ENCODE results near the gene MFAP1.

The MFAP1 gene

DNA sequence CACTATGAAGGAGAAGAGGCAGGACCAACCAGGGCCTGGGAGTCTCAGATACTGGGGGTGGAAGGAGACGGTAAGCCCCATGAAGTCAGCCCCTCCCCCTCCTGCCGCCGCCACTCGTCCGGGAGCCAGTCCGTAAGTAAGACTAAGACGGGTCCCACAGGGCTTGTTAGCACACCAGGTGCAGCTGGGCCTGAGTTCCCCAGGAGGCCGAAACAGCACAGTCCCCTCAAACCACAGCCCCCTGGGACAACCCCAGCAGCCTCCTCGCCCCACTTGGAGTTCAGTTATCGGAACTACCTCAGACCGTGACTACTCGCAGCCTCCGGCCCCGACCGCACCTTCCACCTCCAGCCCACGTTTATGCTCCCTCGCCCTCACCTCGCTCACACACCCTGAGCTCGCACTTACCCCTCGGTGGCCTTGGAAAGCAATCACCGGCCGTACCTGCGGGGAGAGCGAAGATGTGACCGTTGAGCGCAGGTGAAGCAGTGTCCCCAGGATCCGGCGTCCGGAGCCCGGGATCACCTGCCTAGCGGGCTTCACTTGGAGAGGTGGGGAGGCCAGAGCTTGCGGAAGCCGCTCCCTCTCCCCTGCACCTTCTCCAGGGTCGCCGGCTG, 48.3 kb downstream of the MFAP1 start:
- DNase-seq: no peak

DNA sequence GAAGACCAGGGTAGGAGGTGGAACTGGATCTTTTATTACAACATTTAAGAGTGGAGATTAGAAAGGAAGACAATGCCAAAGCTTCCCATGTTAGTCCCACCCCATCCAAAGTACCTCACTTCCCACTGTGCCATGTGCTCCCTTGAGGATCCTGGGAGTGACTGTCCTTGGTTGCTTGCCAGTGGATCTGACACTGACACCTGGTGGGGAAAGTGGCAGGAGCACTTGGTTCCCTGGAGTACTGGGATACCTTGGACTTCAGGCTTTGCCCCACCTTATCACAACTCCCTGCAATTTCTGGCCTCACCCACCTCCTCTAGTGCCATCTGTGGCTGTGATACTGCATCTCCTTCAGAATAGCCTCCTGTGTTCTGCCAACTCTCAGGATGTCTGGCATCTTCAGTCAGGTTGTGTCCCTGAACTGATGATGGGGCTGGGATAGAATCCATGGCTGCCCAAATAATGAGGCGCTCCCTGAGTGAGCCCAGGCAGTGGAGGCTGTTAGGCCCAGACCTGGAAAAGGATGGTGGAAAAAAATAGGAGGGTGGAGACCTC, 49.0 kb downstream of the MFAP1 start:
- peak; percentile 66 for DNase-seq

DNA sequence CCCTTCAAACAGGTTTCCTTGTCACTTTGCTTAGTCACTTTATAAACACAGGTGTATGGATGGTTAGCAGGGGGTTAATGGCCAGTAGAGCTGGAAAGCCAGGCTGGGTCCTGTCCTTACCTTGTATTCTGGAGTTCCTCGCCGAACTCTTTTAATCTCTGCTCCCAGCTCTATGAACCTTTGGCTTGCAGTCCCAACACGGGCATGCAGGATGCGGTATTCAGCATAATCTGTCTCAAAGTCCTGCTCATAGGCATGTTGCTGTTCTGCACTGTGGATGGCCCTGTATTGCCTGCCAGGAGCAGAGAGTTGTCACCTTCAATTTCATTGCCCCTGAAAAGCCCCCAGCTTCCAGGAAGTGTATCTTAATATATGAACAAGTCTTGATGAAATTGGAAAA, 50.4 kb downstream of the MFAP1 start:
- no peak for DNase-seq

DNA sequence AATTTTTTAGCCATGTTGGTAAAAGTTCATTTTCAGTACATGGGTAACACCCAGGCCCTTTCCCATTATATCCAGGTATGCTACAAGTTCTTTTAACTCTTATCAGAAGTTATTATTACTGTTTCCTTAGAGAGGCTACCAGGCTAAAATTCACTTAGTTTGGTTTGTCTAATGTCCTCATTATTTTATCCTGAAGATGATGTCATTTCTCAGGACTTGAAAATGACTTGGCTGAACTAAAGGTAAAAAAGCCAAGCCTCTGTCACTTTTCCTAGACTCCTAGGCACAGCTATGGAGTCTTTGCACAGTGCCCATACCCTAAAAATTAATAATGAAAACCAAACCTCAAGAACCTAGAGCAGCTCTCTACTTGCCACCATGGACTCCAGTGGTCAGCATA, 51.9 kb downstream of the MFAP1 start:
- no peak for DNase-seq

DNA sequence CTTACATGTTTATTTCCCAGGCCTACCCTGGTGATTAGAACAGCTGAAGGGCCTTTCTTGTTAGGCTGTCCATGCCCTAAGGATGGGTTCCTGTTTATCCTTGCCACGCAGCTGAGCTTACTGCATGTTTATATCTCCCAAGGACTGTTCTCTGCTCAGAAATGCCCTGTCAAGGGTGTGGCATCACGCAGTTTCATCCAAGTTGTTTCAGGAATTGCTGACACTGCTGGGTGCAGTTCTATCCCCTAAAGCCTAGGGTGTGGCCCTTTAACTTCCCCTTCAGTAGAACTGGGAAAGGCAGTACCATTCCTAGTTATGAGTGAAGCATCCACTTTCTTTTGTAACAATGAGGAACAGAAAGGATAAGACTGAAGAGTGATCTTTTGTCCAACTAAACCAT, 52.7 kb downstream of the MFAP1 start:
- no peak for DNase-seq

DNA sequence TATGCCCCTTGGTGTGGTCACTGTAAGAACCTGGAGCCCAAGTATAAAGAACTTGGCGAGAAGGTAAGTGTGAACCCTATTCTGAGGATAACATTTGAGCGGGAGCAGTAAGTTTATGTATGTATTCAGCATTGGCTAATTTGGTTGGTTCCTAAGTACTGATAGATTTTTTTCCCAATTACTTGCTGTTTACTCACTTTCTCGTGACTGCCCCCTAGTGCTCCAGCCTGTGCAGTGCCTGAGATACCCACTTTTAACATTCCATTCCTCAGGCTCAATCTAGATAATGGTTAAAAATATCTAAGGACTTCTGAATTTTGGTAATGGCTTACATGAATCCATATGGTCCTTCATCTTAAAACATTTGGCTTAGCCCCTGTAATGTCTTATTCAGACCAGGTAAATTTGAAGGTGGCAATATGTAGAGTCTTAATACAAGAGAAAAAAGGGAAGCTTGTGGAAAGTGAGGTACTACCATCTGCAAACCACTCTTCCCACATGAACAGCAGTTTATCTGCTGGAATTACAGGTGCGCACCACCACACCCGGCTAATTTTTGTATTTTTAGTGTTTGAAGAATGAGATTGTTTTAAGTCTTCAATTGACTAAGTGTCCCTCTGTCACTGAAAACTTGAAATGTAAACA, 54.8 kb downstream of the MFAP1 start:
- peak; percentile 63 for DNase-seq

DNA sequence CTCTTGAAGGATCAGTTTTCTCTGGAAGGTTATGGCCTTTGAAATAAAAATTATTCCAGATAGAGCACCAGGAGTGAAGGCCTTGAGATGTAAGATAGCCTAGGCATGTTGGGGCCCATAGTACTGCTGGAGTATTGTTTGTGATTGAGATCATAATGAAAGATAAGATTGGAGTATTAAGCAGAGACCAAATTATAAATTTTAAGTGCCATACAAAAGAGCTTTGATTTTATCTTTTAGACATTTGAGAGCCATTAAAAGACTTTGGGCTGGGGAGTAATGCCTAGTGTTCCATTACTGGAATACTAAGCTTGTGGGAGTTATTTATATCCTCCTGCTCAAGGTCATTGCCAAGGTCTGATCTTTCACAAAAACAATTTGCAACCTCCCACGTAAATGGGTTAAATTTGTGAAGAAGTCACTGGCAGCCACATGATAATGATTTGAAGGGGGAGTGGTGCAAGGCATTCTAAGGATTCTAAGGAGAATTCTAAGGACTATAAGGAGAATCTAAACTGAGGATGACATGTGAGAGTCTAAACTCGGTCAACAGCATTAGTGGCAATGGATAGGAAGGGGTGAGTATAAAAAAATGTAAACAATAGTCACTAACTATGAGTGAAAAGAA, 60.6 kb downstream of the MFAP1 start:
- peak; percentile 20 for DNase-seq

DNA sequence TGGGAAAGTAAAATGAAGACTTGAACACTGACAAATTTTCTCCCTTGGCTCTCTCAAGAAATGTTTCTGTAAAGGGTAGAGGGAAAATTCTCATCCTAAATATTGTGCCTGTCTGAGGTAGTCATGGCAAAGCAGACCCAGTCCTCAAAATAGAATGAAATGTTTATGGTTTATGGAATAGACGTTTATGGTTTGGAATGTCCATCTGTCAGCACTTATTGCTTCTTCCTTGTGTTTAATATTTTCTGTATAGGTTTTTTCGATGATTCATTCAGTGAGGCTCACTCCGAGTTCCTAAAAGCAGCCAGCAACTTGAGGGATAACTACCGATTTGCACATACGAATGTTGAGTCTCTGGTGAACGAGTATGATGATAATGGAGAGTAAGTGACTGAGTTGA, 61.7 kb downstream of the MFAP1 start:
- peak; percentile 82 for DNase-seq

Measured in fibroblast of skin of right biceps (primary cell).